Measurements from ENCODE around the gene RASSF8.

- no peak for TF ChIP-seq CTCF (IDR thresholded peaks at IDR 0.05)
- TF ChIP-seq POLR2A (IDR thresholded peaks at IDR 0.05): no peak
- no peak for TF ChIP-seq POLR2AphosphoS5 (IDR thresholded peaks at IDR 0.05)
- TF ChIP-seq EP300 (IDR thresholded peaks at IDR 0.05; ENCODE audit: low read depth): no peak
Measured at GRCh38 chr12:25982416-25982815, 23.9 kb downstream of the RASSF8 start.
